Mucosa of rectum (tissue), 2 donors: ENCODE results near the gene C6orf89.

Source experiments
- H3K27ac ChIP-seq, 2 donors: one replicate each; pipeline ENCODE4 v1.7.0; 2013; ENCODE audit warnings: inconsistent platforms in 2 of 2, low read depth in 2 of 2, low read length in 2 of 2
- H3K27me3 ChIP-seq, 2 donors: one replicate each; pipeline ENCODE4 v1.7.0; 2013; ENCODE audit warnings: low read length in 2 of 2; ENCODE audit not compliant: control insufficient read depth in 2 of 2, insufficient read depth in 2 of 2
- H3K36me3 ChIP-seq, 2 donors: one replicate each; pipeline ENCODE4 v1.7.0; 2013; ENCODE audit warnings: low read length in 2 of 2; ENCODE audit not compliant: control insufficient read depth in 2 of 2, insufficient read depth in 2 of 2
- H3K4me1 ChIP-seq, 2 donors: one replicate each; pipeline ENCODE4 v1.7.0; 2013; ENCODE audit warnings: low read length in 2 of 2, mild to moderate bottlenecking in 1 of 2; ENCODE audit not compliant: control insufficient read depth in 2 of 2, insufficient read depth in 2 of 2
- H3K4me3 ChIP-seq, 2 donors: one replicate each; pipeline ENCODE4 v1.7.0; 2013; ENCODE audit warnings: low read length in 2 of 2
- H3K9ac ChIP-seq, 2 donors: one replicate each; pipeline ENCODE4 v1.7.0; 2013; ENCODE audit warnings: low read length in 2 of 2, low read depth in 1 of 2, mild to moderate bottlenecking in 1 of 2
- H3K9me3 ChIP-seq, 2 donors: one replicate each; pipeline ENCODE4 v1.7.0; 2013; ENCODE audit warnings: low read length in 2 of 2; ENCODE audit not compliant: control insufficient read depth in 2 of 2
- donor health status: healthy.
- donor health status: Normal muscosa, but diverticular disease.

C6orf89 gene

GRCh38 chr6:36967301-36967700 lies 81.5 kb downstream of the C6orf89 start:
- Histone ChIP-seq H3K27ac (no peak overlapping the region), H3K27me3 (no peaks in the 10 kb centered on the region), H3K36me3 (peaks cover 48 to 52% of the 10 kb centered on the region in 2 donors), H3K4me1 (peaks cover 0 to 3% of the 10 kb centered on the region in 2 donors), H3K9ac (no peak overlapping the region), H3K4me3 (no peak overlapping the region), H3K9me3 (no peaks in the 10 kb centered on the region)

- Histone ChIP-seq H3K4me3 (no peak overlapping the region), H3K4me1 (peaks cover 0 to 3% of the 10 kb centered on the region in 2 donors), H3K9me3 (no peaks in the 10 kb centered on the region), H3K27me3 (no peaks in the 10 kb centered on the region), H3K27ac (no peak overlapping the region), H3K36me3 (peaks cover 53 to 57% of the 10 kb centered on the region in 2 donors), H3K9ac (no peak overlapping the region)
Observed at GRCh38 chr6:36967757-36968156, 82.0 kb downstream of the C6orf89 start.

GRCh38 chr6:36968266-36968977 lies 82.7 kb downstream of the C6orf89 start:
- H3K9ac ChIP-seq = no peak overlapping the region
- no peaks in the 10 kb centered on the region for H3K27me3 ChIP-seq
- no peak overlapping the region for H3K4me3 ChIP-seq
- no peak overlapping the region for H3K27ac ChIP-seq
- no peaks in the 10 kb centered on the region for H3K9me3 ChIP-seq
- peaks cover 59 to 63% of the 10 kb centered on the region in 2 donors for H3K36me3 ChIP-seq
- H3K4me1 ChIP-seq = peaks cover 0 to 3% of the 10 kb centered on the region in 2 donors

GRCh38 chr6:36969240-36969691 lies 83.5 kb downstream of the C6orf89 start:
- Histone ChIP-seq H3K4me1 (no peaks in the 10 kb centered on the region), H3K36me3 (peaks cover 67 to 70% of the 10 kb centered on the region in 2 donors), H3K27ac (no peak overlapping the region), H3K4me3 (no peak overlapping the region), H3K9ac (no peak overlapping the region), H3K9me3 (no peaks in the 10 kb centered on the region), H3K27me3 (no peaks in the 10 kb centered on the region)

GRCh38 chr6:36969988-36970891 lies 84.5 kb downstream of the C6orf89 start:
- Histone ChIP-seq H3K9ac (no peak overlapping the region), H3K4me1 (no peaks in the 10 kb centered on the region), H3K9me3 (no peaks in the 10 kb centered on the region), H3K27me3 (no peaks in the 10 kb centered on the region), H3K4me3 (no peak overlapping the region), H3K36me3 (peaks cover 77 to 80% of the 10 kb centered on the region in 2 donors), H3K27ac (no peak overlapping the region)

GRCh38 chr6:36970892-36971842 lies 85.4 kb downstream of the C6orf89 start:
- H3K27me3 ChIP-seq = no peaks in the 10 kb centered on the region
- H3K9me3 ChIP-seq = no peaks in the 10 kb centered on the region
- no peak overlapping the region for H3K27ac ChIP-seq
- peaks cover 86 to 89% of the 10 kb centered on the region in 2 donors for H3K36me3 ChIP-seq
- no peak overlapping the region for H3K9ac ChIP-seq
- H3K4me3 ChIP-seq = no peak overlapping the region
- H3K4me1 ChIP-seq = no peaks in the 10 kb centered on the region

GRCh38 chr6:36971921-36972673 lies 86.3 kb downstream of the C6orf89 start:
- H3K4me1 ChIP-seq = no peaks in the 10 kb centered on the region
- H3K9ac ChIP-seq = no peak overlapping the region
- no peaks in the 10 kb centered on the region for H3K9me3 ChIP-seq
- H3K27me3 ChIP-seq = no peaks in the 10 kb centered on the region
- peaks cover 95 to 98% of the 10 kb centered on the region in 2 donors for H3K36me3 ChIP-seq
- H3K4me3 ChIP-seq = no peak overlapping the region
- no peak overlapping the region for H3K27ac ChIP-seq

- Histone ChIP-seq H3K4me3 (no peak overlapping the region), H3K36me3 (peaks cover 98 to 100% of the 10 kb centered on the region in 2 donors), H3K9ac (no peak overlapping the region), H3K27me3 (no peaks in the 10 kb centered on the region), H3K27ac (no peak overlapping the region), H3K4me1 (no peaks in the 10 kb centered on the region), H3K9me3 (no peaks in the 10 kb centered on the region)
Observed at GRCh38 chr6:36973190-36973589, 87.4 kb downstream of the C6orf89 start.

- H3K9ac ChIP-seq = no peak overlapping the region
- no peak overlapping the region for H3K4me3 ChIP-seq
- H3K4me1 ChIP-seq = no peaks in the 10 kb centered on the region
- H3K36me3 ChIP-seq = peaks cover 97 to 98% of the 10 kb centered on the region in 2 donors
- H3K9me3 ChIP-seq = no peaks in the 10 kb centered on the region
- H3K27ac ChIP-seq = no peak overlapping the region
- H3K27me3 ChIP-seq = no peaks in the 10 kb centered on the region
Observed at GRCh38 chr6:36973647-36974046, 87.9 kb downstream of the C6orf89 start.
